Measurements from ENCODE around the gene TNIK.

The TNIK gene

GRCh38 chr3:171221597-171221996, 238.6 kb downstream of the TNIK start:
- Histone ChIP-seq H3K27ac (ENCODE audit: low read length) (no peak overlapping the region), H3K4me1 (ENCODE audit: low read length) (no peaks in the 10 kb centered on the region), H3K4me2 (ENCODE audit: low read length) (no peak overlapping the region), H2AFZ (ENCODE audit: low read depth, low read length) (no peak overlapping the region), H4K20me1 (ENCODE audit: insufficient read depth, low read length) (no peaks in the 10 kb centered on the region), H3K4me3 (ENCODE audit: low read length) (no peak overlapping the region), H3K9me3 (ENCODE audit: insufficient read depth, low read length) (peaks cover 10% of the 10 kb centered on the region), H3K36me3 (replicated peaks; ENCODE audit: low read depth, low read length) (peaks cover 20% of the 10 kb centered on the region), H3K27me3 (ENCODE audit: low read depth, low read length) (no peaks in the 10 kb centered on the region), H3K9ac (ENCODE audit: low read length) (no peak overlapping the region), H3K79me2 (ENCODE audit: low read length) (no peaks in the 10 kb centered on the region)
- TF ChIP-seq CTCF (IDR thresholded peaks at IDR 0.05; ENCODE audit: low read depth, low read length) (no peak), EZH2phosphoT487 (IDR thresholded peaks at IDR 0.05; ENCODE audit: low read depth) (no peak)

GRCh38 chr3:171221104-171221503, 239.1 kb downstream of the TNIK start:
- no peaks in the 10 kb centered on the region for H3K4me1 ChIP-seq (ENCODE audit: low read length)
- no peaks in the 10 kb centered on the region for H3K27me3 ChIP-seq (ENCODE audit: low read depth, low read length)
- no peak overlapping the region for H3K4me2 ChIP-seq (ENCODE audit: low read length)
- H3K9ac ChIP-seq (ENCODE audit: low read length), result no peak overlapping the region
- TF ChIP-seq CTCF (IDR thresholded peaks at IDR 0.05; ENCODE audit: low read depth, low read length) (no peak), EZH2phosphoT487 (IDR thresholded peaks at IDR 0.05; ENCODE audit: low read depth) (no peak)
- no peak overlapping the region for H2AFZ ChIP-seq (ENCODE audit: low read depth, low read length)
- H3K9me3 ChIP-seq (ENCODE audit: insufficient read depth, low read length), result peaks cover 8% of the 10 kb centered on the region
- H3K79me2 ChIP-seq (ENCODE audit: low read length), result no peaks in the 10 kb centered on the region
- H3K27ac ChIP-seq (ENCODE audit: low read length), result no peak overlapping the region
- H3K4me3 ChIP-seq (ENCODE audit: low read length), result no peak overlapping the region
- H4K20me1 ChIP-seq (ENCODE audit: insufficient read depth, low read length), result no peaks in the 10 kb centered on the region
- peaks cover 17% of the 10 kb centered on the region for H3K36me3 ChIP-seq (replicated peaks; ENCODE audit: low read depth, low read length)

GRCh38 chr3:171219258-171219657, 240.9 kb downstream of the TNIK start:
- H3K79me2 ChIP-seq (ENCODE audit: low read length), result no peaks in the 10 kb centered on the region
- no peak overlapping the region for H3K27ac ChIP-seq (ENCODE audit: low read length)
- no peak overlapping the region for H3K4me3 ChIP-seq (ENCODE audit: low read length)
- no peaks in the 10 kb centered on the region for H4K20me1 ChIP-seq (ENCODE audit: insufficient read depth, low read length)
- H2AFZ ChIP-seq (ENCODE audit: low read depth, low read length), result no peak overlapping the region
- no peak overlapping the region for H3K4me2 ChIP-seq (ENCODE audit: low read length)
- H3K9ac ChIP-seq (ENCODE audit: low read length), result no peak overlapping the region
- no peaks in the 10 kb centered on the region for H3K4me1 ChIP-seq (ENCODE audit: low read length)
- no peaks in the 10 kb centered on the region for H3K27me3 ChIP-seq (ENCODE audit: low read depth, low read length)
- H3K36me3 ChIP-seq (replicated peaks; ENCODE audit: low read depth, low read length), result peaks cover 5% of the 10 kb centered on the region
- TF ChIP-seq EZH2phosphoT487 (IDR thresholded peaks at IDR 0.05; ENCODE audit: low read depth) (no peak), CTCF (IDR thresholded peaks at IDR 0.05; ENCODE audit: low read depth, low read length) (no peak)
- no peaks in the 10 kb centered on the region for H3K9me3 ChIP-seq (ENCODE audit: insufficient read depth, low read length)

- Histone ChIP-seq H3K9ac (ENCODE audit: low read length) (no peak overlapping the region), H3K4me3 (ENCODE audit: low read length) (no peak overlapping the region), H2AFZ (ENCODE audit: low read depth, low read length) (no peak overlapping the region), H3K4me1 (ENCODE audit: low read length) (no peaks in the 10 kb centered on the region), H3K79me2 (ENCODE audit: low read length) (no peaks in the 10 kb centered on the region), H3K27me3 (ENCODE audit: low read depth, low read length) (no peaks in the 10 kb centered on the region), H4K20me1 (ENCODE audit: insufficient read depth, low read length) (no peaks in the 10 kb centered on the region), H3K4me2 (ENCODE audit: low read length) (no peak overlapping the region), H3K27ac (ENCODE audit: low read length) (no peak overlapping the region), H3K36me3 (replicated peaks; ENCODE audit: low read depth, low read length) (no peaks in the 10 kb centered on the region), H3K9me3 (ENCODE audit: insufficient read depth, low read length) (no peaks in the 10 kb centered on the region)
- no peak for TF ChIP-seq CTCF (IDR thresholded peaks at IDR 0.05; ENCODE audit: low read depth, low read length)
Measured at GRCh38 chr3:171218069-171218468, 242.1 kb downstream of the TNIK start.
